Measurements from ENCODE around the gene PTGES2.
"Not testable (repeated sequence)": the region's sequence is repeated elsewhere in the genome, so short reads cannot be mapped to it uniquely, and the experiment has no call there.

PTGES2 gene

GRCh38 chr9:128118971-128119665, 8.4 kb downstream of the PTGES2 start:
- DNase-seq: no peak

GRCh38 chr9:128118472-128118857, 9.1 kb downstream of the PTGES2 start:
- no peak for DNase-seq

GRCh38 chr9:128117613-128118471, 9.7 kb downstream of the PTGES2 start:
- DNase-seq: peak; percentile 99

GRCh38 chr9:128116104-128117083, 11.1 kb downstream of the PTGES2 start:
- no peak for DNase-seq

- no peak for DNase-seq
Observed at GRCh38 chr9:128115187-128116103, 12.1 kb downstream of the PTGES2 start.

GRCh38 chr9:128114326-128115186, 13.0 kb downstream of the PTGES2 start:
- DNase-seq: no peak

GRCh38 chr9:128113526-128114325, 13.8 kb downstream of the PTGES2 start:
- no peak for DNase-seq

- DNase-seq: not testable (repeated sequence)
Observed at GRCh38 chr9:128111726-128112125, 15.8 kb downstream of the PTGES2 start.

- no peak for DNase-seq
Observed at GRCh38 chr9:128109050-128109709, 18.3 kb downstream of the PTGES2 start.

- no peak for DNase-seq
Observed at GRCh38 chr9:128108269-128109049, 19.1 kb downstream of the PTGES2 start.

GRCh38 chr9:128107468-128108268, 19.9 kb downstream of the PTGES2 start:
- no peak for DNase-seq

- no peak for DNase-seq
Observed at GRCh38 chr9:128106940-128107467, 20.5 kb downstream of the PTGES2 start.

- DNase-seq: no peak
Observed at GRCh38 chr9:128106181-128106939, 21.2 kb downstream of the PTGES2 start.

GRCh38 chr9:128105538-128106175, 21.9 kb downstream of the PTGES2 start:
- DNase-seq: no peak

- DNase-seq: no peak
Observed at GRCh38 chr9:128104171-128104618, 23.3 kb downstream of the PTGES2 start.

GRCh38 chr9:128103589-128103962, 24.0 kb downstream of the PTGES2 start:
- peak in 1 of 2 experiments; percentile 46 for DNase-seq

Data from activated CD4-positive, alpha-beta T cell treated with anti-CD3 and anti-CD28 coated beads, Interleukin-2, amount 50 U/mL, for 48 hours (primary cell).